ENCODE results near the gene CKAP2L.
"Not testable (repeated sequence)": the region's sequence is repeated elsewhere in the genome, so short reads cannot be mapped to it uniquely, and the experiment has no call there.

Gene CKAP2L

DNA sequence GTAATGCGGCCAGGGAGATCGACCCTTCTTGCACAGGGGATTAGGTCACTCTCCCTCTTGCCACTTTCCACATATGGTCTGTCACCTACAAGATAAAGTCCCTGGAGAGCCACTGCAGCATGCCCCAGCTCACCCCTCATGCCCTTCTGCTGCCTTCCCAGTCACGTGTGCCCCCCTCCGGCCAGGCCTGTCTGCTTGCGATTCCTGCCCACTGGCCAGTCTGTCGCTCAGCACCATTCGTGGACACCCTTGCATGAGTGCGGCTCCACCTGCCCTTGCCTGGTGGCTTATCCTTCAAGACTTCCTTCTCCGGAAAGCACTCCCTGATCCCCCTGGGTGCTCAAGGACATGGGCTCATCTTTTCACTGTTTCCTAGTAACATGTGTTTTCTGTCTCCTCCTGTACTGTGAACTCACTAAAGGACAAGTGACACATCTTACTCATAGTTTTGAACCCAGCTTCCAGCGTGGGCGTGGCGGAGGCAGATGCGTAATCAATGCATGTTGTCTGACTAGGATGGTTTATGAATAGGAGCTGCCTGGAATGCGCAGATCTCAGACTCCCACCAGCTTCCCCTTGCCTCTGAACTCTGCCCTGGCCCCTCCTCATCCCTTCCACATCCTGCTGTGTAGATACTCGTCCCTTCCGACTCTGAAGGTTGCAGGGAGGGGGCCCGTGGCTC, 51.4 kb downstream of the CKAP2L start:
- TF ChIP-seq TAF1 (IDR thresholded peaks at IDR 0.05; ENCODE audit: borderline replicate concordance, low read depth, low read length) (no peak), POLR2AphosphoS5 (IDR thresholded peaks at IDR 0.05; ENCODE audit: low read depth, low read length) (no peak), POLR2A (IDR thresholded peaks at IDR 0.05; ENCODE audit: low read depth, low read length) (no peak)
- FAIRE-seq (no peak), DNase-seq (ENCODE audit: insufficient read length) (no peak)

DNA sequence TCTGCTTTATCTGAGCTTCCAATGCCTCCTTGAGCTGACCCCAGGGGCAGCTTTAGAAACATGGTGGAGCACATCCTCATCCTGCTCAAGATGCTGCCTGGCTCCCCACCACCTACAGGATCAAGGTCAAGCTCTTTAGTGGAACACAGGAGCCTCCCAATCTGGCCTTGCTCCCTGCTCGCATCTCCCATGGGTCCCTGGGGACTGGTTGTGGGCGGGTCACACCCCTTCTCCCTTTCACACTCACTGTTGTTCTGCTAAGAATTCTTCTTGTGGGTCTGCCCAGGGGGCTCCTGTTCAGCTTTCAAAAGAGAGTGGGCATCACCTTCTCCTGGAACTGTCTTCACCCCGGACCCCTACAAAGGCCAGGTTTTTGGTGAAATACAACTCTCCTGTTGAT, 51.9 kb downstream of the CKAP2L start:
- no peak for TF ChIP-seq TAF1 (IDR thresholded peaks at IDR 0.05; ENCODE audit: borderline replicate concordance, low read depth, low read length)
- TF ChIP-seq POLR2A (IDR thresholded peaks at IDR 0.05; ENCODE audit: low read depth, low read length): no peak
- TF ChIP-seq POLR2AphosphoS5 (IDR thresholded peaks at IDR 0.05; ENCODE audit: low read depth, low read length): no peak
- FAIRE-seq: no peak
- DNase-seq (ENCODE audit: insufficient read length): no peak

DNA sequence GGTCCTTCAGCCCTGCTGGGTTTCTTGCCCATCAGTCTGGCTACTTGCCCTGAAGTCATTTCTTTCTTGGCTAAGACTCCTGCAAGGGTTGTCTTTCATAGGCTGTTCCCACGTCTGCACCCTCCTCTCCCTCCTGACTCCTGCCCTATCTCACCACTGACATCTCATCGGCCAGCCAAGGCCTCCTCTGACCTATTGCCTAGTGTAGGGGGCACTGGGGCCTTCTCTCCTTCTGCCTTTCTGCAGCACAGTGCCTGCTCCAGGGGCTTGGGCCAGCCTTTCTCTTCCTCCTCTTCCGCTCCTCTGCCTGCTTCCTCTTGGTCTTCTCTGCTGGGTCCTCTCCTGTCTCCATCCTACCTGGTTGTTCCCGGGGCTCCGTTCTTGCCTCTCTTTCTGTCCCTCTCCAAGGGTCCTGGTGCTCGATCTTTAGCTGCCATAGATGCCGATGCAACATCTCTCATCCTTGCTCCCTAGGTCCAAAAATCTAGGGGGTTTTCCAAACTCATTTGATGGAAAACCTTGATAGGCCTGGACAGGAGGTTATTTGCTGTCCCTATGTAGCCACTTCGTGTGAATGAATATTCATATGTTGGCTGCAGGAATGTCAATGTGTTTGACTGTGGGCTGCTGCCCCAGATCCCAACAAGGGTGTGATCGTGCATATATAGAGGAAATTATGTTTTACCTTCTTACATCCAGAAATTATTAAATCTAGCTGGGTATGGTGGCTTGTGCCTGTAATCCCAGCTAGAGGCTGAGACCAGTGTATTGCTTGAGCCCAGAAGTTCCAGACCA, 53.3 kb downstream of the CKAP2L start:
- DNase-seq (ENCODE audit: insufficient read length): no peak
- TF ChIP-seq POLR2AphosphoS5 (IDR thresholded peaks at IDR 0.05; ENCODE audit: low read depth, low read length) (no peak), POLR2A (IDR thresholded peaks at IDR 0.05; ENCODE audit: low read depth, low read length) (no peak), TAF1 (IDR thresholded peaks at IDR 0.05; ENCODE audit: borderline replicate concordance, low read depth, low read length) (no peak)
- FAIRE-seq: no peak

DNA sequence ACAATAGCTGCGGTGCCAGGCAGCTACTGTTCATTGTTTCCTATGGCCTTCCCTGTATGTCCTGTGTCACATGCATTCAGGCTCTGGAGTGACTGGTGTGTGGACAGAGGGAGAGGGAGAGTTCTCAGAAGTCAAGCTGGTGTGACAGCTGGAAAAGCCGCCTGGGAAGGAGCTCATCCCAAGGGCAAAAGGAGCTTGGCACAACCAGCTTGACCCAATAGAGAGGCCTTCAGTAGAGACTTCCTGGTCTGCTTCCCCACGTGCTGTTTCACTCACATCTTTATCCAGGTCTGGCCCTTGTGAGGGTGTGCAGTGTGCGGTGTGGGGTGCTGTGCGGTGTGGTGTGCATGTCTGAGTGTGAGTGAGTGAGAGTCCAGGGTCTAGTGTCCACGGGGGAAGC, 54.7 kb downstream of the CKAP2L start:
- FAIRE-seq: no peak
- TF ChIP-seq POLR2A (IDR thresholded peaks at IDR 0.05; ENCODE audit: low read depth, low read length): no peak
- no peak for TF ChIP-seq POLR2AphosphoS5 (IDR thresholded peaks at IDR 0.05; ENCODE audit: low read depth, low read length)
- no peak for TF ChIP-seq TAF1 (IDR thresholded peaks at IDR 0.05; ENCODE audit: borderline replicate concordance, low read depth, low read length)

DNA sequence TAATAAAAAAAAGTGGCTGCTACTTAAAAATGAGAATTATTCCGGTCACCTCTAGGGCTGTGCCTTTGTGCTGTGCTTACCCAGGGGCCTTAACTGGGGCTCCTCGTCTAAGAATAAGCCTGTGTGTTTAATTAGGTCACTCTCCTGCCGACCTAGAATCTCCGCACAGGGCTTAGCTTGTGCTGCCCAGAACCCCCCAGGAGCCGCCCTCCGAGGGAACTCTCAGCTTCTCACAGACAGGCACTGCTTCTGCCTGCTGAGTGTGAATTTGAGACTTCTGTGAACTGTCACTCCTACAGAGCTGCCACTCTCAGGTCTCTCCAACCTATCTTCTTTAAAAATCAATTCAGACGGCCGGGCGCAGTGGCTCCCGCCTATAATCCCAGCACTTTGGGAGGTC, 55.4 kb downstream of the CKAP2L start:
- no peak for DNase-seq (ENCODE audit: insufficient read length)
- no peak for TF ChIP-seq POLR2A (IDR thresholded peaks at IDR 0.05; ENCODE audit: low read depth, low read length)
- TF ChIP-seq POLR2AphosphoS5 (IDR thresholded peaks at IDR 0.05; ENCODE audit: low read depth, low read length): no peak
- TF ChIP-seq TAF1 (IDR thresholded peaks at IDR 0.05; ENCODE audit: borderline replicate concordance, low read depth, low read length): no peak
- no peak for FAIRE-seq

More for the DNA sequence above, 54.7 kb downstream of the CKAP2L start:
- DNase-seq (ENCODE audit: insufficient read length): no peak

DNA sequence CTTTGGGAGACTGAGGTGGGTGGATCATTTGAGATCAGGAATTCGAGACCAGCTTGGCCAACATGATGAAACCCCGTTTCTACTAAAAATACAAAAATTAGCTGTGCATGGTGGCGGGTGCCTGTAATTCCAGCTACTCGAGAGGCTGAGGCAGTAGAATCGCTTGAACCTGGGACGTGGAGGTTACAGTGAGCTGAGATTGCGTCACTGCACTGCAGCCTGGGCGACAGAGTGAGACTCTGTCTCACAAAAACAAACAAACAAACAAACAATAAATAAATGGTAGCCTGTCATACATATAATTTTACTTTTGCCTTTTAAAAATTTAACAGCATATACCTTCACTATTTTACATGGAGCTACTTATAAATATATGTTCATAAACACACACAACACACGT, 57.5 kb downstream of the CKAP2L start:
- not testable (repeated sequence) for FAIRE-seq; DNase-seq (ENCODE audit: insufficient read length)

DNA sequence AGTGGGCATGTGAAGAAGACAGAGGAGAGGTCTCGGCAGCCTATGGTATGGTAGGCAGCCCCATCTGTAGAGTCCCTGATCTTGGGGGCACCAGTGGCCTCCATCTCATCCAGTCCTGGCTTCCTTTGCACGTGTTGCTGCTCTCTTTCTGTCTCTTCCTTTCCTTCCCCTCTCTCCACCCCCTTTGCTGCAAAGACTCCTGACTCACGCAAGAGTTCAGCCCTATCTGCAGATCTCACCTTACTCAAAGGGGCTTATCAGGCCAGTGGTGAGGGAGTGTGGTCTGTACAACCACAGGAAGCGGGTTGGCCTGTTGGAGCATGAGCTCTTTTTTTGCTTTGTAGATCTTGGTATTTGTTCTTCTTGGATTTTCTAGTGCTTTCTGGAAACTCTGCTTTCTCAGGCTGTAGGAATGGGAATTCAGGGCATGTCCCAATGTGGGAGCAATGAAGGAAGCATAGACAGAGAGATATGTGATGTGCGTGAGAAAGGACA, 58.2 kb downstream of the CKAP2L start:
- no peak for DNase-seq (ENCODE audit: insufficient read length)
- no peak for TF ChIP-seq TAF1 (IDR thresholded peaks at IDR 0.05; ENCODE audit: borderline replicate concordance, low read depth, low read length)
- TF ChIP-seq POLR2A (IDR thresholded peaks at IDR 0.05; ENCODE audit: low read depth, low read length): no peak
- no peak for TF ChIP-seq POLR2AphosphoS5 (IDR thresholded peaks at IDR 0.05; ENCODE audit: low read depth, low read length)
- FAIRE-seq: peak; percentile 76

DNA sequence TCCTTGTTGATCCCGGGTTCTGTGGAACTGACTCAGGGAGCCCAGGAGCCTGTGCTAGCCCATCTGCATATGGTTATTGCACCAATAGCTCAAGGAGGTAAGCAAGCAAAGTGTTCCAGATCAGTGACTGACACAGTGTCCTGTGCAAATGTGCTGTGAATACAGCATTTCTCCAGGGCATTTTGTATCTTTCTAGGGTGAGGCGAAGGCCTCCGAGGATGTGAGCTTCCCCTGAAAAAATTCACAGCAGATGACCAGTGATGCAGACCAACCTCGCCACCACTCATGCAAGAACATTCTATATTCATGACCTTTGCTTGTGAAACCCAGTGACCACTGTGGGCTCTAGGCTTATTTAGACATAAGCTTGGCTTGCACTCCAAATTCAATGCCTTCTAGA, 58.8 kb downstream of the CKAP2L start:
- FAIRE-seq: no peak

DNA sequence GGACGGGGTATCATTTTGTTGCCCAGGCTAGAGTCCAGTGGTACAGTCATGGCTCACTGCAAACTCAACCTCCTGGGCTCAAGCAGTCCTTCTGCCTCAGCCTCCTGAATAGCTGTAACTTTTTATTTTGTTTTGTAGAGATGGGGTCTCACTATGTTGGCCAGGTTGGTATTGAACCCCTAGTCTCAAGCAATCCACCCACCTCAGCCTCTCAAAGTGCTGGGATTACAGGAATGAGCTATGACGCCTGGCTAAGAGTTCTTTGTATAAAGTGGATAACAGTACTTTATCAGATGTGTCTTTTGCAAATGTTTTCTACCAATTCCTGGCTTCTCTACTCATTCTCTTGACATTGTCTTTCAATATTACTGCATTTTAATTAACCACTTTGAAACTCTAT, 60.7 kb downstream of the CKAP2L start:
- FAIRE-seq (no peak), DNase-seq (ENCODE audit: insufficient read length) (no peak)
- TF ChIP-seq POLR2AphosphoS5 (IDR thresholded peaks at IDR 0.05; ENCODE audit: low read depth, low read length) (no peak), POLR2A (IDR thresholded peaks at IDR 0.05; ENCODE audit: low read depth, low read length) (no peak), TAF1 (IDR thresholded peaks at IDR 0.05; ENCODE audit: borderline replicate concordance, low read depth, low read length) (no peak)

More for the DNA sequence above, 58.8 kb downstream of the CKAP2L start:
- TF ChIP-seq POLR2A (IDR thresholded peaks at IDR 0.05; ENCODE audit: low read depth, low read length): no peak
- no peak for TF ChIP-seq TAF1 (IDR thresholded peaks at IDR 0.05; ENCODE audit: borderline replicate concordance, low read depth, low read length)
- TF ChIP-seq POLR2AphosphoS5 (IDR thresholded peaks at IDR 0.05; ENCODE audit: low read depth, low read length): no peak
- no peak for DNase-seq (ENCODE audit: insufficient read length)

DNA sequence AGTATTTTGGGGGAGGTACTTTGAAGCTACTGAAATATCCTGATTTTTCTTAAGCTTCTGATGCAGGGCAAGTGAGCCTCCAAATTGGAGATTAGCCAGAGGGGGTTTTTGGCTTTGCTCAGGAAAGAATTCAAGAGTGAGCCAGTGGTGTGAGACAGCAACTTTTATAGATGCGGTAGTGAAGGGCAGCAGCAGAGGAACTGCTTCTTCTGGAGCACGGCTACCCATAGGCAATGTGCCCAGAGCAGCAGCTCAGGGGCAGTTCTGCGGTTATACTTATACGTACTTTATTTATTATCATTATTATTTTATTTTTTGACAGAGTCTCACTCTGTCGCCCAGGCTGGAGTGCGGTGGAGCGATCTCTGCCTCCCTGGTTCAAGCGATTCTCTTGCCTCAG, 63.4 kb downstream of the CKAP2L start:
- no peak for DNase-seq (ENCODE audit: insufficient read length)
- TF ChIP-seq POLR2AphosphoS5 (IDR thresholded peaks at IDR 0.05; ENCODE audit: low read depth, low read length) (no peak), POLR2A (IDR thresholded peaks at IDR 0.05; ENCODE audit: low read depth, low read length) (no peak), TAF1 (IDR thresholded peaks at IDR 0.05; ENCODE audit: borderline replicate concordance, low read depth, low read length) (no peak)
- FAIRE-seq: peak; percentile 44

DNA sequence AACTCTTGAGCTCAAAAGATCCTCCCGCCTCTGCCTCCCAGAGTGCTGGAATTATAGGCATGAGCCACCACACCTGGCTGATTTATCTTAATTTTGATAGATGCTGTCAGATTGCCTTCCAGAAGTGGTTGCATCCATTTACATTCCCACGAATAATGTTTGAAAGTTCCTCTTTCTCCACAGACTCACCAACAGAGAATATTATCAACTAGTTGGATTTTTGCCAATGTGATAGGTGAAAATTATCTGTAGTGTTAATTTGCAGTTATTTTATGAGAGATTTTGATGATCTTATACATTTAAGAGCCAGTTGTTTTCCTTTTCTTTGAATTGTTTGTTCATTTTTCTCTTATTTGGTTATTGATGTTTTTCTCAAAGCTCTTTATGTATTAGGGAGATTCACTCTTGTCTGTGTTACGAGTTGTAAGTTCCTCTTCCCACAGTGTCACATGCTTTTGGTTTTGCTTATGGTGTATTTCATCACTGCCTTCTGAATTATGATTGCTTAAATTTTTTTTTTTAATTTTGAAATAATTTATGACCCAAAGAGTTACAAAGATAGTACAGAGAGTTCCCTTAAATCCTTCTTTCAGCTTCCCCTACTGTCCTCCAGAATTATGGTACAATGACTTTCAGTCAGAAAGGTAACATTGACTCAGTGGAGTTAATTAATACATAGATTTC, 64.3 kb downstream of the CKAP2L start:
- TF ChIP-seq POLR2AphosphoS5 (IDR thresholded peaks at IDR 0.05; ENCODE audit: low read depth, low read length) (no peak), TAF1 (IDR thresholded peaks at IDR 0.05; ENCODE audit: borderline replicate concordance, low read depth, low read length) (no peak), POLR2A (IDR thresholded peaks at IDR 0.05; ENCODE audit: low read depth, low read length) (no peak)
- FAIRE-seq (peak; percentile 72), DNase-seq (ENCODE audit: insufficient read length) (no peak)

Measured in GM12892 (cell line).